ENCODE results near the gene EHD1.

GRCh38 chr11:64909653-64910343 is 31.4 kb upstream of the EHD1 start:
- TF ChIP-seq POLR2AphosphoS5 (IDR thresholded peaks at IDR 0.05; ENCODE audit: borderline replicate concordance, low read depth, low read length) (no peak), EZH2 (IDR thresholded peaks at IDR 0.05) (no peak)
